NCI-H1105 treated with DMSO at 0.1 percent for 48 hours (cell line): ENCODE results near the gene TMEM87A.

Experiments used
- DNase-seq: peaks from one replicate; lab custom pipeline; 2025; lab: John Stamatoyannopoulos, UW

Gene TMEM87A

GRCh38 chr15:42203891-42204290 is 69.3 kb downstream of the TMEM87A start:
- no peak for DNase-seq

DNA sequence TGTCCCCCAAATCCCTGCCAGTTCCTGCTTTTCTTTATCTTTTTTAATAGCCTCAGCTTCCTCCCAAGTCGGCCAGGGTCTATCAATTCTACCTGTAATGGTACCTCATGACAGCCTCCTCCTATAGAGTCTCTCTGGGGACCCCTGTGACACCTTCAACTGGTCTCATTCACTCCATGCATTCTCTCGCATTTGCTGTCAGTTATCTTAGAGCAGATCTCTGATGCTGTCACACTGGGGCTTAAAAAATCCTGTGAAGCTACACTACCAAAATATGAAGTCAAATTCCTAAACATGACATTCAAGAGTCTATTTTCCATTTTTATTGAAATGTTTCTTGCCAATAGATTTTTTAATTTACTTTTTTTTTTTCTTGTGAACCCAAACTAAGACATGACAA is 70.6 kb downstream of the TMEM87A start:
- DNase-seq = no peak

GRCh38 chr15:42201801-42202200 is 71.4 kb downstream of the TMEM87A start:
- no peak for DNase-seq

DNA sequence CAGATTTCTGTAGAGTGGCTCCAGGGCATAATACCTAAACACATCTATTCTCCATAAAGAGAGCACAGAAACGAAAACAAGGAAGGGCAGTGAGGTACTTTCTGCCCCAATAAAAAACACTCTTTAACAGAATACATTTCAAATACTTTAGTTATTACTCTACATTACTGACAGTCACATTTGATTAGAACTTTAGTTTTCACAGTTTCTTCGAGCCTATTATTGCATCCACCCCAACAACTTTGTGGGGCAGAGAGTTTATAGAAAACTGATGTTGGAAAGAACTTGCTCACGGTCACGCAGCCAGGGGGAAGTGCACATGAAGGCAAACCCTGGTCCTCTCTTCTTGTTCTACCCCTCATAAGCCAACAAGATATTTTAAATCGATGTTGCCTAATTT is 74.1 kb downstream of the TMEM87A start:
- no peak for DNase-seq

DNA sequence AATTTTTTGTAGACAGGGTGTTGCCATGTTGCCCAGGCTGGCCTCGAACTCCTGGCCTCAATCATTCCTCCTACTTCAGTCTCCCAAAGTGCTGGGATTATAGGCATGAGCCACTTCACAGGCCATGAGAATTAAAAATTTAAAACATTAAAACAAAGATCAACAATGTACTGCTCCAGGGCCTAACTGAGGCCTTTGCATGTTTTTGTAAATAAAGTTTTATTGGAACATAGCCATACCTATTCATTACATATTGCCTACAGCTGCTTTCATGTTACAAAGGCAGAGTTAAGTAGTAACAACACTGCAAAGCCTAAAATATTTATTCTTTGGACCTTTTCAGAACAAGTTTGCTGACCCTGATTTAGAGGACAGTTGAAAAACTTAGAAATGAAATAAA is 74.7 kb downstream of the TMEM87A start:
- DNase-seq = no peak

DNA sequence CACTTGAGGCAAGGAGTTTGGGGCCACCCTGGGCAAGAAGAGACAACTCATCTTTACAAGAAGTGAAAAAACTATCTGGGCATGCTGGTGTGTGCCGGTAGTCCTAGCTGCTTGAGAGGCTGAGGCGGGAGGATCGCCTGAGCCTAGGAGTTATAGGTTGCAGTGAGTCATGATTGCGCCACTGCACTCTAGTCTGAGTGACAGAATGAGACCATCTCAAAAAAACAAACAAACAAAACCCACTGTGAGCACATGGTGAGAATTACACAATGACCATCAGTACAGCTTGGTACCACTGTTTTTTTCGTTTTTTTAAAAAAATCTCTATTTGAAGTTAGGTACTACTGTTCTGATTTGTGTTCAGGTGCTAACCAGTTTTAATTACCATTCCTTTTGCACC is 78.7 kb downstream of the TMEM87A start:
- no peak for DNase-seq

DNA sequence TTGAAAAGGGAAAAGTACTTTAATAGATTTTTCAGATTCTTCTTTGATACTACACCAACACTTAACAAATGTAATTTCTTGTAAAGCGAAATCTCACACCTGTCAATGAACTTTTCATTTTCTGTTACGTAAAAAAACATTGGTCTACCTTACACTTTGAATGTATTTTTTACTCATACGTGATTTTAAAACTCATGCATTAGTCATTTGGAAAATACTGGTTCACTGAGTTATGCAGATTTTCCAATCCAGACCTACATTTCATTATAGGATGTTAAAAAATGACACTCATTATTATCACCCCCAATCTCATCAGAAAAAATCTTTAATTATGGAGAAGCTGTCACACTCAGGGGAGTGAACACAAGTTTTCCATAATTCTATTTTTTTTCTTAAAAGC is 79.8 kb downstream of the TMEM87A start:
- no peak for DNase-seq

DNA sequence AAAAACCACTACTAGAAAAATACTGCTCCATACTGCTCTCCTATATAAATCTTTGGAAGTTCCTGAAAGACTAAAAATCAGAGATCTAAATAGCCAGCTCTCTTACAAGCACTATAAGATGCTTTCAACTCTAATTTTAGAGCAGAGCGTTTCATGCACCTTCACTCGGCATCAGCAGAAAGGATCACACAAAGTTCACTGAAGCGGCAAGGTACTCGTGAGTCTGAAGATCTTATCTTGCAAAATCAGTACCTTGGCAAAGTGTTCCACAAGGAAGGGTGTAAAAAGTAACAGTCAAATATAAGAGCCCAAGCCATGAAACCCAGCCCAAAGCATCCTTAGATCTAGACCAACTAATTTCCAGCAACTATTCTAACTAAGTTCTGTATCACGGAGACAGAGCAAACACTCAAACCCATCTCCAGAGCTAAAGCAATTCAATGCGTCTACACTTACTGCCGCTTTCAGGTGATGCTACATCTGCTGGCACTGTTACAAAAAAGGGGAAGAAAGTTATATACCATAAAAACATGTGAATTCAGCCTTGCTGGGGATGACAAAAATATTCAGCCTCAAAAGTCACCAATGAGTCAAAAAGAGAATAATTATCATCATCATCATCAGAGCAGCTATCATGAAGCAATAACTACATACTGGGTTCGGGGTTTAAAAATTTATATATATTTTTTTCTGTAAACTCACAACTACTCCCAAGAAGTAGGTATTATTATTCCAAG is 81.5 kb downstream of the TMEM87A start:
- no peak for DNase-seq

DNA sequence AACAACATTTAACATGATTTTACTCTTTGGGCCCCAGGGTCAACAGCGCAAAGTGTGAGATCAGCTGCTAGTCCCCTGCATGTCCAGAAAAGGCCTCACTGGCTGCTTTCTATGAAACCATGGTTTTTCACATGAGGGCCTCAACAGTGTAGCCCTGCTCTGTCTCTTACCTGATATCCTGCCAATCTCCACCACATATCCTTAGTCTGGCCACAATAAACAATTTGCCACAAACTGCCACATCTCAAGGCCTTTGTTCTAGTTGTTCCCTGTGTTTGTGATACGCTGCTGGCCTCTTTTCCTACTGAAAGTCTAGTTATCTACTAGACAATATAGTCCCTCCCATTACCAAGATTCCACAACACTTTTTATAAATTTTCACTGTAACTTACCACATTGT is 82.9 kb downstream of the TMEM87A start:
- DNase-seq = no peak

- no peak for DNase-seq
Measured at GRCh38 chr15:42185801-42186200, 87.4 kb downstream of the TMEM87A start.

- no peak for DNase-seq
Measured at GRCh38 chr15:42184736-42185135, 88.5 kb downstream of the TMEM87A start.

DNA sequence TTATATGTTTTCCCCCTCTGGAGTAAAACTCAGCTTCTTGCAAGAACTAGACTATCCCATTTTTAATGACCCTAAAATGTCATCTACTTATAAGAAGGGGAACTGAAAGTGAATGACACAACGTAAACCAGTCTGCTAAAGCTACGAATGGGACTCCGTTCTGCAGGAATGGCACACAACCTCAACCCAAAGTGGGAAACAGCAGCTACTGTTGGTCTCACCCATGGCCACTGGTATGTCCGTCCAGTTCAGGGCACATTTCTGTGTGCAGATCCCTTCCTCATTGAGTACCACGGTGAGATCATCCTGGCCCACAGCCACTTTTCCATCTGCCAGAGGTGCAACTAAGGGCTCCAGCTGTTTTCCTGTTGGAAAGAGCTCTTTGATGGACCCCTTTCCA is 88.9 kb downstream of the TMEM87A start:
- no peak for DNase-seq

DNA sequence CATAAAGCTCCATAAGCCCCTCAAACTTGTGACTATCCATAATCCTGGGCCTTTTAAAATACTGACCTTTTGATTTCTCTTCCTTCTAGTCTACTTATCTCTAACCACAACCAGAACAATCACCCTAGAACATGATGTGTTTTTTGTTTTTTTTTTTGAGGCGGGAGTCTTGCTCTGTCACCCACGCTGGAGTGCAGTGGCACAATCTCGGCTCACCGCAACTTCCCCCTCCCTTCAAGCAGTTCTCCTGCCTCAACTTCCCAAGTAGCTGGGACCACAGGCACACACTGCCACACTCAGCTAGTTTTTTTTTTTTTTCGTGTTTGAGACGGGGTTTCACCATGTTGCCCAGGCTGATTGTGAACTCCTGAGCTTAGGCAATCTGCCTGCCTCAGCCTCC is 90.3 kb downstream of the TMEM87A start:
- DNase-seq = no peak

DNA sequence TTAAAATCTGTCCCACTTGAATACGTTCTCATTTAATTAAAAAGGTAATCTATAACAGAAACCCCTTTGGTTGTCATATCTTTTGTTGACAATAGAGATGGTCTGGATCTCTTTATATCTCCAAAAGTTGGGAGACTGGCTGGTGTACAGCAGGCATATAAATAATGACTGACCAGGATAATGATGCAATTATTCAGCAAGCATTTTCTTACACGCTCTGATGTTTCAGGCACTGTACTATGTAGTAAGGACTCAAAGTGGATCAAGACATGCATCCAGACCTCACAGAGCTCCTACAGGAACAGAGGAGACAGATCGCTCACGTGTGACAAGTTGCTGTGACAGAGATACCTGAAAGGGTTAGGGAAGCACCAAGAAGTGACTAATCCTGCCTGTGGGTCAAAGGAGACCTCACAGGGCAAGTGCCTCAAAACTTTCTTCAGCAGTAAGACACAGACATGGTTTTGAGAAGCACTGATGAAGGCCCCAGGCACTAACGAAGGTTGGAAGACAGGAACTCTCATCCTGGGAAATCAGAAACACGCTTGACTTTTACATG is 90.8 kb downstream of the TMEM87A start:
- DNase-seq = no peak

DNA sequence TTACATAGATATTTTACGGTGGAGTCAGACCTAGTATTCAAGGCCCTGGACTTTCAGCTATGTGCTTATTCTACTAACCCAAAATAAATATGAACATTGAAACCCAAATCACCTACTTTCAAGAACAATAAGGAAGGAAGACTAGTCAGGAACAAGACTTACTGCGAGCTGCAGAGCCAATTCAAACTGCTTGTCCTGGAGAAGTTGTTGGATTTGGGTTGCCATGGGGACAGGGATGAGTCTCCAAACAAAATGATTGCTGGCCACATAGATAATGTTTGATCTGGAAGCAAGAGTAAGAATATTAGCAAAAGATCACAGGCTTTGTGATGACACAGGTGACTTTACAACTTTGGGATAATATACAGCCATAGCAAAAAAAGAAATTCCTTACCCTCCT is 95.2 kb downstream of the TMEM87A start:
- no peak for DNase-seq

GRCh38 chr15:42175671-42176070 is 97.6 kb downstream of the TMEM87A start:
- no peak for DNase-seq

GRCh38 chr15:42172475-42172874 is 100.8 kb downstream of the TMEM87A start:
- no peak for DNase-seq

- DNase-seq = no peak
Measured at GRCh38 chr15:42171795-42172194, 101.4 kb downstream of the TMEM87A start.

DNA sequence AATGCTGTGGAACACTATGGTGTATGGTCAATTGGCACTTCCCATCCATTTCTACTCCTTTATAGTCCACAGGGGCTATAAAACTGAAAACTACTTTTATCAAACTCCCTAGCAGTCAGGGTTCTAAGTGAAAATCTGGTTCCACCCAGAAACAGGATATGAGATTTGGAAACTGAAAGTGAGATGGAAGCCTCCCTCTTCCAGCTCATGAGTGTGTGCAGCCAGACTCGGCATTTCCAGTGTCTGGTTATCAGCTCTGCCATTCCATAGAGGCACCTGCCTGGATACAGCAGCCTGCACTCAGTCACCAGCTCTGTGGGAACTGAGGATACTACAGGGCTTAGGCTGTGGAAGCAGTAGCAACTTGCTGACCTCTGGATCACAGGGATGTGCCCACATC is 102.1 kb downstream of the TMEM87A start:
- DNase-seq = no peak

DNA sequence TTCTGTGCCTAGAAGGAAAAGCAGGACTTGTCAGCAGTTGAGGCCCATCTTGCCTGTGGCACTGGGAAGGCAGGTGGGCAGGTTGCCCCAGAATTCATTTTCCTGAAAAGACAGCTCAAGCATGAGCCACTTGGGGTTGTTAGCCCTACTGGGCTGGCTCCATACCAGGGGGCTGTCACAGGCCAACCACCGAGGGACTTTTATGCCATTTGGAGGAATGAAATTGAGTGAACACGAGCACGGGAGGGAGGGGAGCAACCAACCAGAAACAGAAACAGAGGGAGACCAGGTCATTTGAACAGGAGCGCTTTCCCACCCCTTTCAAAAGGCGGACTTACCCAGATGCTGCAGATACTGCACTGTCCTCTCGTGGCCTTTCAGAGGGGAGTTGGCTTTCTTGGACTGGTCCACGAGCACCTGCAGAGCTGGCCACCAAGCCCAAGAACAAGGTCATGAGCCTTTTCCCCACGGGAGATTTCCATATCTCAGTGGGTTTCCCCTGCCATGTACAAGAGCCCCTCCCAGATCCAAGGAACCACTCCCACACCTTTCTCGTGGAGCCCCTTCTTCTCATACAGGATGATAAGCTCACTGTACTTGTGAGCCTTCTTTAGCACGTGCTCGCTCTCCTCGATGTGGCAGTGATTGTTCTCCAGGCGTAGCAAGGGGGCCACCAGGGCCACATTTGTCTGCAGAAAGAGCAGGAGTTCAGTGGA is 106.8 kb downstream of the TMEM87A start:
- no peak for DNase-seq

GRCh38 chr15:42165106-42165505 is 108.1 kb downstream of the TMEM87A start:
- DNase-seq = no peak

- peak; percentile 32 for DNase-seq
Measured at GRCh38 chr15:42163947-42164550, 109.2 kb downstream of the TMEM87A start.

DNA sequence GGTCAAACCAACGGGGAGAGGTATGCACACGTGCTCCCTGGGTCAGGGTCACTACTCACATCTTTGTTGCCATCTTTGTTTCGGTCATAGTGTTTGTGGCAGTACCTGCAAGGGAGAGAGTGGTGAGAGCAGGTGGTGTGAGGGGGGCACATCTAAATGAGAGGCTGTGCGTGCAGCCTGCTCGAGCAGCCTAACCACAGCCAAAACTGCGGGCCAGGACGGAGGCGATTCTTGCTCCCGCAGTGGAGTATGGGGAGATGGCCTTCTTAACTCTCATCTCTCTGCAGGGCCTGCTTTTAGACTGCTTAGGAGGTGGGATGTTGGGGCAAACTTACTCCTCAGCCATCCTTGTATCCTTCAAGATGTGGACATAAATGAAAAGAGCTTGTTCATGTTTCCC is 109.9 kb downstream of the TMEM87A start:
- DNase-seq = no peak
